ENCODE measurements around the gene SLAMF8.

The SLAMF8 gene

DNA sequence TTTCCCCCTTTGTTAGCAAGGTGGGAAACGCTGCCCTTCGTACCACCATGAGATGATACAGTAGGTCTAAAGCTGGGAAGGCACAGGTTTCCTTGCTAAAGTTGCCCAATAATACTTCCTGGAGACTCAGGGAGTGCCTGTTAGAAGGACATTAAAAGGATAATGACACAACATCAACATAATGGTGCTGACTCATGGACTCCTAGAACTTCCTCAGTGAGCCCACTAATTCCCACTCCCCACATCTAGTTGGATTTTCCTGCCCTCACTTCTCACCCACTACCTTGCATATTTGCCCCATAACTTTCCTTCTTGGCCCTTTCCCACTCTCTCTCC is 55.8 kb downstream of the SLAMF8 start:
- Histone ChIP-seq H3K9me3 (ENCODE audit: insufficient read depth, low read length) (no peaks in the 10 kb centered on the region), H3K27me3 (ENCODE audit: insufficient read depth, insufficient read length) (no peaks in the 10 kb centered on the region), H3K4me1 (ENCODE audit: insufficient read depth, insufficient read length) (peaks cover 3% of the 10 kb centered on the region), H3K9ac (ENCODE audit: insufficient read length, low read depth) (no peak overlapping the region), H3K36me3 (ENCODE audit: insufficient read depth, insufficient read length, low read length) (no peaks in the 10 kb centered on the region), H3K4me3 (ENCODE audit: insufficient read length, low read depth) (no peak overlapping the region)
- TF ChIP-seq SUZ12 (IDR thresholded peaks at IDR 0.05; ENCODE audit: extremely low read depth, insufficient read depth, insufficient read length): no peak
- no peak for TF ChIP-seq YY1 (IDR thresholded peaks at IDR 0.05; ENCODE audit: insufficient read depth, insufficient read length)
- TF ChIP-seq ZNF274 (IDR thresholded peaks at IDR 0.05; ENCODE audit: low read depth, low read length): no peak
- no peak for DNase-seq (ENCODE audit: low read depth, low spot score)

DNA sequence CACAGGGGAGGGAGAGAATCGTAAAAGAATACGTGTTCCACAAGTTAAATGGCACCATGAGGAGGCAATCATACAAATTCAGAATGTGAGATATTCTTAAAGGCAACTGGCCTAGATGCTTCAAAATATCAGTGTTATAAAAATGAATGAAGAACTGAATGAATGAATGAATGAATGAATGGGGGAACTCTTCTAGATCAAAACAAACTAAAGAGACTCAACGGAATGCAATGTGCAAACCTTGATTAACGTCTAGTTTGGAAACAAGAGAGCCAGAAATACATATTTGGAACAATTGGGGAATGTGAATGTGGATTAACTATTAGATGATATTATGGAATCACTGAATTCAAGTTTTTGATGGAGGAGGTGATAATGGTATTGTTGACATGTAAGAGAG is 56.5 kb downstream of the SLAMF8 start:
- Histone ChIP-seq H3K36me3 (ENCODE audit: insufficient read depth, insufficient read length, low read length) (no peaks in the 10 kb centered on the region), H3K27me3 (ENCODE audit: insufficient read depth, insufficient read length) (no peaks in the 10 kb centered on the region), H3K9ac (ENCODE audit: insufficient read length, low read depth) (no peak overlapping the region), H3K9me3 (ENCODE audit: insufficient read depth, low read length) (no peaks in the 10 kb centered on the region), H3K4me1 (ENCODE audit: insufficient read depth, insufficient read length) (peaks cover 3% of the 10 kb centered on the region), H3K4me3 (ENCODE audit: insufficient read length, low read depth) (no peak overlapping the region)
- TF ChIP-seq SUZ12 (IDR thresholded peaks at IDR 0.05; ENCODE audit: extremely low read depth, insufficient read depth, insufficient read length): no peak
- no peak for TF ChIP-seq ZNF274 (IDR thresholded peaks at IDR 0.05; ENCODE audit: low read depth, low read length)
- no peak for TF ChIP-seq YY1 (IDR thresholded peaks at IDR 0.05; ENCODE audit: insufficient read depth, insufficient read length)
- DNase-seq (ENCODE audit: low read depth, low spot score): no peak

DNA sequence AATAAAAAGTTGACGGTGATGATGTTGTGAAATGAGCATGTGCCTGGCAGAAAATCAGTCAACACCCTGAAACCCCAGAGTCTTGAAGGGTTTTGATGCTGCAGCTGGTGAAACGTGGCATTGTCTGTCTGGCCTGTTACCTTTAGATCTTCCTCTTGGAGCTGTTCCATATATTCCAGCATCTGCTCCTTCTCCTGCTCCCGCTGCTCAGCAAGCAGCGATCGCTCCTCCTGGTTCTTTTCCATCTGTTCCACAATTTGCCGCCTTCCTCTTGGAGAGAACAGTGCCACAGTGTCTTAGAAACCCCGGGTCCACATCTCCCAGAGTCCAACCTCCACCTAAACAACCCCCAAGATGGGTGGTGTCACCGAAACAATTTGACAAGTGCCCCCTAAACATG is 57.6 kb downstream of the SLAMF8 start:
- no peak for TF ChIP-seq SUZ12 (IDR thresholded peaks at IDR 0.05; ENCODE audit: extremely low read depth, insufficient read depth, insufficient read length)
- TF ChIP-seq YY1 (IDR thresholded peaks at IDR 0.05; ENCODE audit: insufficient read depth, insufficient read length): no peak
- no peak for TF ChIP-seq ZNF274 (IDR thresholded peaks at IDR 0.05; ENCODE audit: low read depth, low read length)
- Histone ChIP-seq H3K9me3 (ENCODE audit: insufficient read depth, low read length) (no peaks in the 10 kb centered on the region), H3K9ac (ENCODE audit: insufficient read length, low read depth) (no peak overlapping the region), H3K4me1 (ENCODE audit: insufficient read depth, insufficient read length) (peaks cover 3% of the 10 kb centered on the region), H3K36me3 (ENCODE audit: insufficient read depth, insufficient read length, low read length) (no peaks in the 10 kb centered on the region), H3K4me3 (ENCODE audit: insufficient read length, low read depth) (no peak overlapping the region), H3K27me3 (ENCODE audit: insufficient read depth, insufficient read length) (no peaks in the 10 kb centered on the region)
- DNase-seq (ENCODE audit: low read depth, low spot score): no peak

Data from NT2/D1 (cell line).